Measurements from ENCODE around the gene ERC1. TPM values are rescaled to one million over a fixed set of nuclear protein-coding genes. Genes with fewer than 3 reads are reported as not detected.
"Not testable (repeated sequence)": the region's sequence is repeated elsewhere in the genome, so short reads cannot be mapped to it uniquely, and the experiment has no call there.

The ERC1 gene
- total RNA-seq, 1 donor from 2014 or later = 83.5 TPM

- no peak for DNase-seq (ENCODE audit: low spot score)
- ATAC-seq = no peak
- intact Hi-C loops (cut with DNase I) = no loop called here
Measured at GRCh38 chr12:1350055-1350933, 359.3 kb downstream of the ERC1 start.

- DNase-seq (ENCODE audit: low spot score) (no peak), ATAC-seq (no peak)
- intact Hi-C loops (cut with DNase I) = no loop called here
Measured at GRCh38 chr12:1350934-1351240, 359.9 kb downstream of the ERC1 start.

- intact Hi-C loops (cut with DNase I) = no loop called here
- ATAC-seq (no peak), DNase-seq (ENCODE audit: low spot score) (no peak)
Measured at GRCh38 chr12:1351926-1352325, 360.9 kb downstream of the ERC1 start.

- no peak for DNase-seq (ENCODE audit: low spot score)
- intact Hi-C loops (cut with DNase I) = no loop called here
- no peak for ATAC-seq
Measured at GRCh38 chr12:1353451-1353850, 362.4 kb downstream of the ERC1 start.

- ATAC-seq = no peak
- no peak for DNase-seq (ENCODE audit: low spot score)
- intact Hi-C loops (cut with DNase I) = no loop called here
Measured at GRCh38 chr12:1355396-1355795, 364.4 kb downstream of the ERC1 start.

- ATAC-seq; DNase-seq (ENCODE audit: low spot score); intact Hi-C loops (cut with DNase I): not testable (repeated sequence)
Measured at GRCh38 chr12:1355871-1356270, 364.8 kb downstream of the ERC1 start.

- DNase-seq (ENCODE audit: low spot score) (no peak), ATAC-seq (no peak)
- intact Hi-C loops (cut with DNase I) = no loop called here
Measured at GRCh38 chr12:1356285-1356684, 365.3 kb downstream of the ERC1 start.

GRCh38 chr12:1357171-1357570, 366.1 kb downstream of the ERC1 start:
- DNase-seq (ENCODE audit: low spot score) (no peak), ATAC-seq (no peak)
- intact Hi-C loops (cut with DNase I) = no loop called here

- intact Hi-C loops (cut with DNase I) = no loop called here
- ATAC-seq (no peak), DNase-seq (ENCODE audit: low spot score) (no peak)
Measured at GRCh38 chr12:1357711-1358110, 366.7 kb downstream of the ERC1 start.

- no peak for ATAC-seq
- intact Hi-C loops (cut with DNase I) = no loop called here
Measured at GRCh38 chr12:1360441-1361210, 369.6 kb downstream of the ERC1 start.

GRCh38 chr12:1362143-1362662, 371.2 kb downstream of the ERC1 start:
- intact Hi-C loops (cut with DNase I) = no loop called here
- ATAC-seq (no peak), DNase-seq (ENCODE audit: low spot score) (no peak)

More at GRCh38 chr12:1360441-1361210, 369.6 kb downstream of the ERC1 start:
- no peak for DNase-seq (ENCODE audit: low spot score)

- DNase-seq (ENCODE audit: low spot score) = no peak
- intact Hi-C loops (cut with DNase I) = no loop called here
- no peak for ATAC-seq
Measured at GRCh38 chr12:1365703-1366102, 374.7 kb downstream of the ERC1 start.

- intact Hi-C loops (cut with DNase I) = no loop called here
- no peak for ATAC-seq
Measured at GRCh38 chr12:1367331-1368291, 376.6 kb downstream of the ERC1 start.

GRCh38 chr12:1369460-1369859, 378.4 kb downstream of the ERC1 start:
- intact Hi-C loops (cut with DNase I) = no loop called here
- DNase-seq (ENCODE audit: low spot score) (no peak), ATAC-seq (no peak)

More at GRCh38 chr12:1367331-1368291, 376.6 kb downstream of the ERC1 start:
- no peak for DNase-seq (ENCODE audit: low spot score)

- intact Hi-C loops (cut with DNase I) = no loop called here
- DNase-seq (ENCODE audit: low spot score) (no peak), ATAC-seq (no peak)
Measured at GRCh38 chr12:1369938-1370500, 379.0 kb downstream of the ERC1 start.

- DNase-seq (ENCODE audit: low spot score) = no peak
- no peak for ATAC-seq
Measured at GRCh38 chr12:1373901-1374735, 383.1 kb downstream of the ERC1 start.

GRCh38 chr12:1375323-1375722, 384.3 kb downstream of the ERC1 start:
- ATAC-seq (no peak), DNase-seq (ENCODE audit: low spot score) (no peak)
- intact Hi-C loops (cut with DNase I) = no loop called here

More at GRCh38 chr12:1373901-1374735, 383.1 kb downstream of the ERC1 start:
- intact Hi-C loops (cut with DNase I) = no loop called here

GRCh38 chr12:1377117-1377516, 386.1 kb downstream of the ERC1 start:
- ATAC-seq (no peak), DNase-seq (ENCODE audit: low spot score) (no peak)
- intact Hi-C loops (cut with DNase I) = no loop called here

All from sciatic nerve (tissue), 2 donors.